Astrocyte (in vitro differentiated cells and primary cell): Measurements from ENCODE around the gene PROS1.

Experiments
- EZH2 ChIP-seq: IDR thresholded peaks from 2 replicates; pipeline ENCODE4 v1.6.1; 2012; ENCODE audit warnings: mild to moderate bottlenecking, low read length, inconsistent platforms; ENCODE audit not compliant: insufficient read depth
- TF ChIP-seq, protein P1 (sequence below): IDR thresholded peaks from 2 replicates; pipeline ENCODE4 v1.5.1; 2011; ENCODE audit warnings: low read depth, mild to moderate bottlenecking, inconsistent platforms, low read length, moderate library complexity; ENCODE audit not compliant: insufficient read depth

DNA sequence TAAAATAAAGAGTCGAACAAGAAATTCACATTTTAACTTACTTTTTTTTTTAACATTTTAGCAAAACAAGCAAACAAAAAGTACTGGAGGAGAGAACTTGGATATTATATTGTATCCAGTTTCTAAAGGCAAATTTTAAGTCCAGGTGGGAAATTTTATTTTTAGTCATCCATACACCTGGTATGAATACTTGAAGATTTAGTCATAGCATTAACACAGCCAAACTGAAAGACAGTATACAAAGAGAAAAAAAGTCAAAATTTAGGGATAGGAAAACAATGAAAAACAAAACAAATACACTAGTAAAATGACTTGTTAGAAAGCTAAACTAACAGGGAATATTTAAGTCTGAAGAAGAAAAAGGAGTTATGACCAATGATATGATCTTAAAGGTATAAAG, 69.1 kb downstream of the PROS1 start:
- TF ChIP-seq, protein P1, sequence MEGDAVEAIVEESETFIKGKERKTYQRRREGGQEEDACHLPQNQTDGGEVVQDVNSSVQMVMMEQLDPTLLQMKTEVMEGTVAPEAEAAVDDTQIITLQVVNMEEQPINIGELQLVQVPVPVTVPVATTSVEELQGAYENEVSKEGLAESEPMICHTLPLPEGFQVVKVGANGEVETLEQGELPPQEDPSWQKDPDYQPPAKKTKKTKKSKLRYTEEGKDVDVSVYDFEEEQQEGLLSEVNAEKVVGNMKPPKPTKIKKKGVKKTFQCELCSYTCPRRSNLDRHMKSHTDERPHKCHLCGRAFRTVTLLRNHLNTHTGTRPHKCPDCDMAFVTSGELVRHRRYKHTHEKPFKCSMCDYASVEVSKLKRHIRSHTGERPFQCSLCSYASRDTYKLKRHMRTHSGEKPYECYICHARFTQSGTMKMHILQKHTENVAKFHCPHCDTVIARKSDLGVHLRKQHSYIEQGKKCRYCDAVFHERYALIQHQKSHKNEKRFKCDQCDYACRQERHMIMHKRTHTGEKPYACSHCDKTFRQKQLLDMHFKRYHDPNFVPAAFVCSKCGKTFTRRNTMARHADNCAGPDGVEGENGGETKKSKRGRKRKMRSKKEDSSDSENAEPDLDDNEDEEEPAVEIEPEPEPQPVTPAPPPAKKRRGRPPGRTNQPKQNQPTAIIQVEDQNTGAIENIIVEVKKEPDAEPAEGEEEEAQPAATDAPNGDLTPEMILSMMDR: no peak
- no peak for TF ChIP-seq EZH2
